ENCODE measurements around the gene PERM1. TPM values are rescaled to one million over a fixed set of nuclear protein-coding genes. Genes with fewer than 3 reads are reported as not detected.

PERM1 gene
- total and polyA plus RNA-seq, 2 donors (not counting 1 experiment from before 2014, with no cell fraction given): not detected

- Histone ChIP-seq H3K9ac (ENCODE audit: low read length) (no peak overlapping the region), H4K20me1 (ENCODE audit: control insufficient read depth, insufficient read depth, low read length, poor library complexity, severe bottlenecking) (peaks cover 7% of the 10 kb centered on the region), H3K4me2 (replicated peaks; ENCODE audit: low read depth, low read length, poor library complexity, severe bottlenecking) (no peak overlapping the region), H3K9me3 (ENCODE audit: control extremely low read depth in 1 of 3, control insufficient read depth in 2 of 3, insufficient read depth in 1 of 3, low read length in 2 of 3) (peaks cover 0 to 9% (median 0%) of the 10 kb centered on the region in 3 donors), H3K4me1 (ENCODE audit: control insufficient read depth in 2 of 2, insufficient read depth in 2 of 2, low read length in 2 of 2) (peaks cover 32 to 39% of the 10 kb centered on the region in 2 donors), H3K79me2 (ENCODE audit: control insufficient read depth, insufficient read depth, low read length) (no peaks in the 10 kb centered on the region), H3K36me3 (replicated peaks in 1 of 2; ENCODE audit: control extremely low read depth in 1 of 2, control insufficient read depth in 1 of 2, extremely low read depth in 1 of 2, insufficient read depth in 2 of 2, low read length in 1 of 2) (no peaks in the 10 kb centered on the region), H3K27ac (ENCODE audit: low read length in 2 of 2) (no peak overlapping the region), H3K27me3 (replicated peaks in 1 of 4; ENCODE audit: control extremely low read depth in 1 of 4, control insufficient read depth in 3 of 4, insufficient read depth in 4 of 4, low read length in 3 of 4) (peaks cover 0 to 72% (median 26%) of the 10 kb centered on the region in 4 experiments), H2AFZ (ENCODE audit: insufficient read depth, low read depth, low read length, poor library complexity, severe bottlenecking) (no peak overlapping the region), H3K4me3 (ENCODE audit: control extremely low read depth in 1 of 5, extremely low read depth in 1 of 5, insufficient read depth in 1 of 5, low read depth in 2 of 5, low read length in 4 of 5) (no peak overlapping the region)
- POLR2A ChIA-PET: no interaction called here
- 79% methylated on average over 15 of the region's 15 CpGs for WGBS (ENCODE audit: insufficient coverage)
- ATAC-seq (ENCODE audit: low read depth) (no peak), DNase-seq (no peak)
- no peaks in the 10 kb centered on the region for H3K9me3 Mint-ChIP-seq (ENCODE audit: insufficient read depth)
- intact Hi-C loops (cut with micrococcal nuclease): no loop called here
- no peak overlapping the region for H3K27ac Mint-ChIP-seq
- no peak overlapping the region for H3K4me3 Mint-ChIP-seq
- peaks cover 26% of the 10 kb centered on the region for H3K27me3 Mint-ChIP-seq
- H3K4me1 Mint-ChIP-seq: peaks cover 14% of the 10 kb centered on the region
- CTCF ChIA-PET: interaction anchor here (1.2 to 1.4 kb wide), 2 partner anchors 32 to 34 kb away, joined by 3 to 4 read pairs; no protein-coding TSS in a partner anchor
- no peak for TF ChIP-seq EZH2 (IDR thresholded peaks at IDR 0.05; ENCODE audit: borderline replicate concordance, insufficient read depth, low read depth, low read length, poor library complexity, severe bottlenecking)
- TF ChIP-seq, protein P1, sequence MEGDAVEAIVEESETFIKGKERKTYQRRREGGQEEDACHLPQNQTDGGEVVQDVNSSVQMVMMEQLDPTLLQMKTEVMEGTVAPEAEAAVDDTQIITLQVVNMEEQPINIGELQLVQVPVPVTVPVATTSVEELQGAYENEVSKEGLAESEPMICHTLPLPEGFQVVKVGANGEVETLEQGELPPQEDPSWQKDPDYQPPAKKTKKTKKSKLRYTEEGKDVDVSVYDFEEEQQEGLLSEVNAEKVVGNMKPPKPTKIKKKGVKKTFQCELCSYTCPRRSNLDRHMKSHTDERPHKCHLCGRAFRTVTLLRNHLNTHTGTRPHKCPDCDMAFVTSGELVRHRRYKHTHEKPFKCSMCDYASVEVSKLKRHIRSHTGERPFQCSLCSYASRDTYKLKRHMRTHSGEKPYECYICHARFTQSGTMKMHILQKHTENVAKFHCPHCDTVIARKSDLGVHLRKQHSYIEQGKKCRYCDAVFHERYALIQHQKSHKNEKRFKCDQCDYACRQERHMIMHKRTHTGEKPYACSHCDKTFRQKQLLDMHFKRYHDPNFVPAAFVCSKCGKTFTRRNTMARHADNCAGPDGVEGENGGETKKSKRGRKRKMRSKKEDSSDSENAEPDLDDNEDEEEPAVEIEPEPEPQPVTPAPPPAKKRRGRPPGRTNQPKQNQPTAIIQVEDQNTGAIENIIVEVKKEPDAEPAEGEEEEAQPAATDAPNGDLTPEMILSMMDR (IDR thresholded peaks at IDR 0.05): no peak
These were observed 43.7 kb downstream of the PERM1 start for GRCh38 chr1:938088-938683.

GRCh38 chr1:937521-937920 is 44.4 kb downstream of the PERM1 start:
- CTCF ChIA-PET: no interaction called here
- intact Hi-C loops (cut with micrococcal nuclease): no loop called here
- Histone ChIP-seq H3K79me2 (ENCODE audit: control insufficient read depth, insufficient read depth, low read length) (no peaks in the 10 kb centered on the region), H3K4me1 (ENCODE audit: control insufficient read depth in 2 of 2, insufficient read depth in 2 of 2, low read length in 2 of 2) (peaks cover 27 to 33% of the 10 kb centered on the region in 2 donors), H3K9me3 (ENCODE audit: control extremely low read depth in 1 of 3, control insufficient read depth in 2 of 3, insufficient read depth in 1 of 3, low read length in 2 of 3) (peaks cover 0 to 9% (median 0%) of the 10 kb centered on the region in 3 donors), H4K20me1 (ENCODE audit: control insufficient read depth, insufficient read depth, low read length, poor library complexity, severe bottlenecking) (peaks cover 7% of the 10 kb centered on the region), H3K9ac (ENCODE audit: low read length) (no peak overlapping the region), H3K27ac (ENCODE audit: low read length in 2 of 2) (no peak overlapping the region), H3K27me3 (replicated peaks in 1 of 4; ENCODE audit: control extremely low read depth in 1 of 4, control insufficient read depth in 3 of 4, insufficient read depth in 4 of 4, low read length in 3 of 4) (peaks cover 0 to 73% (median 25%) of the 10 kb centered on the region in 4 experiments), H3K36me3 (replicated peaks in 1 of 2; ENCODE audit: control extremely low read depth in 1 of 2, control insufficient read depth in 1 of 2, extremely low read depth in 1 of 2, insufficient read depth in 2 of 2, low read length in 1 of 2) (no peaks in the 10 kb centered on the region), H3K4me3 (ENCODE audit: control extremely low read depth in 1 of 5, extremely low read depth in 1 of 5, insufficient read depth in 1 of 5, low read depth in 2 of 5, low read length in 4 of 5) (no peak overlapping the region), H2AFZ (ENCODE audit: insufficient read depth, low read depth, low read length, poor library complexity, severe bottlenecking) (no peak overlapping the region), H3K4me2 (replicated peaks; ENCODE audit: low read depth, low read length, poor library complexity, severe bottlenecking) (no peak overlapping the region)
- H3K4me1 Mint-ChIP-seq: peaks cover 14% of the 10 kb centered on the region
- no peak for ATAC-seq (ENCODE audit: low read depth)
- 90% methylated on average over 16 of the region's 16 CpGs for WGBS (ENCODE audit: insufficient coverage)
- TF ChIP-seq, protein P1 (IDR thresholded peaks at IDR 0.05): no peak
- TF ChIP-seq EZH2 (IDR thresholded peaks at IDR 0.05; ENCODE audit: borderline replicate concordance, insufficient read depth, low read depth, low read length, poor library complexity, severe bottlenecking): no peak
- no peaks in the 10 kb centered on the region for H3K9me3 Mint-ChIP-seq (ENCODE audit: insufficient read depth)
- POLR2A ChIA-PET: no interaction called here
- no peak overlapping the region for H3K4me3 Mint-ChIP-seq
- DNase-seq: no peak
- H3K27ac Mint-ChIP-seq: no peak overlapping the region
- peaks cover 26% of the 10 kb centered on the region for H3K27me3 Mint-ChIP-seq
